ENCODE data around the gene NEFH. TPM values are rescaled to one million over a fixed set of nuclear protein-coding genes. Genes with fewer than 3 reads are reported as not detected.

Gene NEFH
- polyA plus RNA-seq, 1 of the 3 experiments (the other 2 are of a cell fraction), result 3.5 TPM

GRCh38 chr22:29491012-29491411 is 11.0 kb downstream of the NEFH start:
- DNase-seq, result no peak
- no peaks in the 10 kb centered on the region for H3K79me2 ChIP-seq (ENCODE audit: insufficient read depth)
- TF ChIP-seq CTCF (IDR thresholded peaks at IDR 0.05), result no peak
- no peak for TF ChIP-seq NFIC (IDR thresholded peaks at IDR 0.05; ENCODE audit: borderline replicate concordance)
- H3K36me3 ChIP-seq (replicated peaks in 1 of 2; ENCODE audit: control insufficient read depth in 1 of 2, insufficient read depth in 2 of 2, low read length in 1 of 2), result peaks cover 2% of the 10 kb centered on the region in 2 experiments
- no peak overlapping the region for H3K4me2 ChIP-seq
- ChIA-PET POLR2A (no interaction called here), CTCF (no interaction called here)
- no peak overlapping the region for H3K27ac ChIP-seq (ENCODE audit: low read depth in 2 of 2, low read length in 1 of 2)
- H3K9me2 ChIP-seq, result no peaks in the 10 kb centered on the region
- no peaks in the 10 kb centered on the region for H3F3A ChIP-seq (replicated peaks; ENCODE audit: insufficient read depth)
- no peaks in the 10 kb centered on the region for H3K9me3 ChIP-seq
- H3K27me3 ChIP-seq (ENCODE audit: insufficient read depth), result no peaks in the 10 kb centered on the region
- no peak overlapping the region for H3K4me3 ChIP-seq (ENCODE audit: low read depth in 2 of 2, low read length in 1 of 2)
- H4K20me1 ChIP-seq (ENCODE audit: insufficient read depth), result no peaks in the 10 kb centered on the region
- no peak overlapping the region for H3K9ac ChIP-seq
- no peak overlapping the region for H2AFZ ChIP-seq (ENCODE audit: low read depth)
- H3K4me1 ChIP-seq (ENCODE audit: control insufficient read depth in 1 of 2, insufficient read depth in 2 of 2, low read depth in 1 of 2, low read length in 1 of 2), result no peaks in the 10 kb centered on the region
- 89% methylated on average over 6 of the region's 6 CpGs for WGBS (ENCODE audit: low lambda C conversion rate)

- H3K9me3 ChIP-seq, result no peaks in the 10 kb centered on the region
- TF ChIP-seq MAX (IDR thresholded peaks at IDR 0.05; ENCODE audit: low read depth), result no peak
- no peak for TF ChIP-seq FOXM1 (IDR thresholded peaks at IDR 0.05; ENCODE audit: low read depth)
- no peak for TF ChIP-seq EZH2phosphoT487 (IDR thresholded peaks at IDR 0.05; ENCODE audit: borderline replicate concordance, low read depth)
- no peak for TF ChIP-seq ELF1 (IDR thresholded peaks at IDR 0.05)
- TF ChIP-seq YY1 (IDR thresholded peaks at IDR 0.05; ENCODE audit: low read depth), result no peak
- TF ChIP-seq RCOR1 (IDR thresholded peaks at IDR 0.05; ENCODE audit: low read length), result no peak
- TF ChIP-seq TCF12 (IDR thresholded peaks at IDR 0.05), result no peak
- TF ChIP-seq GATA2 (CRISPR knock-in tag; IDR thresholded peaks at IDR 0.05), result no peak
- no peak for TF ChIP-seq JUND (IDR thresholded peaks at IDR 0.05)
- no peak for TF ChIP-seq RAD21 (IDR thresholded peaks at IDR 0.05; ENCODE audit: low read length)
- no peak for TF ChIP-seq CHD2 (IDR thresholded peaks at IDR 0.05; ENCODE audit: low read length, partially characterized antibody)
- TF ChIP-seq USF1 (IDR thresholded peaks at IDR 0.05; ENCODE audit: borderline replicate concordance, low read depth), result no peak
- no peak for TF ChIP-seq FOXJ3 (CRISPR knock-in tag; IDR thresholded peaks at IDR 0.05)
- no peak for TF ChIP-seq POLR2AphosphoS5 (IDR thresholded peaks at IDR 0.05; ENCODE audit: low read depth, low read length)
- no peak for TF ChIP-seq IRF3 (IDR thresholded peaks at IDR 0.05; ENCODE audit: low read depth, low read length)
- TF ChIP-seq RXRA (IDR thresholded peaks at IDR 0.05; ENCODE audit: borderline replicate concordance, low read depth), result no peak
- TF ChIP-seq CTCF (IDR thresholded peaks at IDR 0.05), result no peak
- TF ChIP-seq PBX3 (IDR thresholded peaks at IDR 0.05), result no peak
- TF ChIP-seq TAF1 (IDR thresholded peaks at IDR 0.05; ENCODE audit: borderline replicate concordance, low read depth, low read length), result no peak
- CTCF ChIA-PET, result interaction anchor here (0.7 to 1.8 kb wide), 2 partner anchors 12 to 132 kb away, joined by 3 to 6 read pairs; no protein-coding TSS in a partner anchor
- no peaks in the 10 kb centered on the region for H3K4me1 ChIP-seq (ENCODE audit: control insufficient read depth in 1 of 2, insufficient read depth in 2 of 2, low read depth in 1 of 2, low read length in 1 of 2)
- H3K9me2 ChIP-seq, result no peaks in the 10 kb centered on the region
- H3K27ac ChIP-seq (ENCODE audit: low read depth in 2 of 2, low read length in 1 of 2), result no peak overlapping the region
- no peaks in the 10 kb centered on the region for H3K79me2 ChIP-seq (ENCODE audit: insufficient read depth)
- H3K4me3 ChIP-seq (ENCODE audit: low read depth in 2 of 2, low read length in 1 of 2), result no peak overlapping the region
- H3K27me3 ChIP-seq (ENCODE audit: insufficient read depth), result no peaks in the 10 kb centered on the region
- no peak overlapping the region for H3K4me2 ChIP-seq
- no peak overlapping the region for H2AFZ ChIP-seq (ENCODE audit: low read depth)
- no peak for DNase-seq
- peaks cover 2 to 5% of the 10 kb centered on the region in 2 experiments for H3K36me3 ChIP-seq (replicated peaks in 1 of 2; ENCODE audit: control insufficient read depth in 1 of 2, insufficient read depth in 2 of 2, low read length in 1 of 2)
- WGBS (ENCODE audit: low lambda C conversion rate), result 91% methylated on average over 1 of the region's 1 CpG
- H3K9ac ChIP-seq, result no peak overlapping the region
- H4K20me1 ChIP-seq (ENCODE audit: insufficient read depth), result no peaks in the 10 kb centered on the region
- POLR2A ChIA-PET, result no interaction called here
- no peaks in the 10 kb centered on the region for H3F3A ChIP-seq (replicated peaks; ENCODE audit: insufficient read depth)
These were observed 13.6 kb downstream of the NEFH start for GRCh38 chr22:29493636-29494035.
